Measurements from ENCODE around the gene CABP7.

CABP7 gene

DNA sequence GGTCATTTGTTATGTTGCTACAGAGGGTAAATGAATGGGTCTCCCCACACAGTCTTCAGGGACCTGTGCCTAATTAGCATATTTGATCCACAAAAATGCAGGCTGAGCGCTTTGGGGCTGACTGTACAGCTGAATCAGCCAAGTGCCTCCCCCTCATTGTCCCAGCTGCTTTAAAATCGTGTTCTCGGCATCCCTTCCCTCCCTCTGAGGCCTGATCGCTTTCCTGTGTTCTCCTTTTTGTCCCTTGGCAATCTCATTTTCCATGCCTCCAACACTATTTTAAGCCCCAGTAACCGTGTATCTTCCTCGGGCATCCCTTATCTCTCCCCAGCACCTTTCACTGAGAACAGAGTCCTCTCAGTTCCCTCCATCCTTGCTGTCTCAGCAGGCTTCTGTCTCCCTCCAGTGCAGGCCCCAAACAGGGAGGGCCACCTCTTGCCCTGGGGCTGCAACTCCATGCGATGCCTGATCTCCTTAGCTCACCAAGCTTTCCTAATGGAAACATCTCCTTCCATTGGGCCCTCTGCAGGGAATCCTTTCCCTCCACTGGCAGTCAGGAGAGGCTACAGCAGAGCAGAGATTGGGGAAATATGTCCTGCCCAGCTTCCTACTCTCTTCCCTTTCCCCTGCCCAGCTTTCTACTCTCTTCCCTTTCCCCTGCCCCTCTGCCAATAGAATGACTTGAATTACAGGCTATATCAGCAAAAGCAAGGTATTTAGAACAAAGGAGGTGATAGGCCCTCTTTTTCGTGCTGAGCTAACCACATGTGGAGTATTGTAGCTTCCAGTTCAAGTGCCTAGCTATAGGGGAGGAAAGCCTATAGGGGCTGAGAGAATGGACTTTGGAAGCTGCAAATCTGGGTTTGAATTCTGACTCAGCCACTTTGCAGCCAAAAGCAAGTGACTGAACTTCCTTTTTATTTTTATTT lies 61.2 kb downstream of the CABP7 start:
- no peak for DNase-seq

Data from CD4-positive, alpha-beta T cell treated with Interleukin-12 subunit alpha and Interleukin-12 subunit beta, for 1 hour (primary cell).